Spleen (tissue), 11 donors: ENCODE measurements around the gene GAB2. TPM values are rescaled to one million over a fixed set of nuclear protein-coding genes. Genes with fewer than 3 reads are reported as not detected.

ENCODE experiments used
- DNase-seq: peaks from one replicate; pipeline ENCODE4 v3.0.0-alpha.2; 2020
- H3K27ac ChIP-seq, 8 donors: fragments of 200-600 bp; sonication (generic) in 7 of 8; 1 replicate in 4 of 8; 2 replicates in 4 of 8; pipeline versions ENCODE4 v1.5.0 to v1.8.0; 2016 to 2021; ENCODE audit warnings: inconsistent platforms in 4 of 8, mild to moderate bottlenecking in 4 of 8, moderate library complexity in 1 of 8
- H3K27me3 ChIP-seq, 7 donors: fragments of 200-600 bp; sonication (generic) in 6 of 7; replicated peaks in 1 of 7; 1 replicate in 4 of 7; 2 replicates in 3 of 7; pipeline versions ENCODE4 v1.5.0 to v1.8.0; 2016 to 2021; ENCODE audit warnings: inconsistent platforms in 3 of 7, mild to moderate bottlenecking in 1 of 7
- H3K36me3 ChIP-seq, 6 donors: fragments of 200-600 bp; sonication (generic) in 5 of 6; 1 replicate in 4 of 6; 2 replicates in 2 of 6; pipeline versions ENCODE4 v1.5.0 to v1.8.0; 2016 to 2021; ENCODE audit warnings: inconsistent platforms in 2 of 6
- H3K4me1 ChIP-seq, 6 donors: fragments of 200-600 bp; sonication (generic) in 5 of 6; 1 replicate in 3 of 6; 2 replicates in 3 of 6; pipeline versions ENCODE4 v1.5.0 to v1.8.0; 2016 to 2021; ENCODE audit warnings: inconsistent platforms in 3 of 6
- H3K4me3 ChIP-seq, 8 donors: fragments of 200-600 bp; sonication (generic) in 7 of 8; 1 replicate in 4 of 8; 2 replicates in 4 of 8; pipeline versions ENCODE4 v1.5.0 to v1.8.0; 2016 to 2021; ENCODE audit warnings: inconsistent platforms in 4 of 8, mild to moderate bottlenecking in 4 of 8, moderate library complexity in 2 of 8
- H3K9me3 ChIP-seq, 8 donors: fragments of 200-600 bp; sonication (generic) in 7 of 8; 1 replicate in 4 of 8; 2 replicates in 4 of 8; pipeline versions ENCODE4 v1.5.0 to v1.8.0; 2016 to 2021; ENCODE audit warnings: inconsistent platforms in 4 of 8
- CTCF ChIP-seq, 11 experiments: fragments of 200-600 bp in 7 of 11; fragments of 450-650 bp in 4 of 11; sonication (generic) in 4 of 11; IDR thresholded peaks in 8 of 11; conservative IDR thresholded peaks in 3 of 11; 1 replicate in 7 of 11; 2 replicates in 4 of 11; pipeline versions ENCODE4 v1.4.0 to v1.8.0; 2016 to 2021; ENCODE audit warnings: antibody characterized with exemption in 11 of 11, inconsistent platforms in 4 of 11, mild to moderate bottlenecking in 1 of 11
- POLR2A ChIP-seq, 3 donors: fragments of 450-650 bp; IDR thresholded peaks; one replicate each; pipeline ENCODE4 v1.5.1; 2017; ENCODE audit warnings: antibody characterized with exemption in 3 of 3, mild to moderate bottlenecking in 1 of 3
- POLR2AphosphoS5 ChIP-seq, 3 donors: sonication (generic); formaldehyde crosslinking; IDR thresholded peaks; one replicate each; pipeline ENCODE4 v1.5.1; 2017; ENCODE audit warnings: antibody characterized with exemption in 3 of 3
- WGBS, 5 donors: extraction: QIAGEN DNeasy Blood & Tissue Kit in 3 of 5; methylation state at CpG; one replicate each; pipeline versions ENCODE4 v1.1.5 to v1.1.7; 2013 to 2018; 5-methylcytosine and 5-hydroxymethylcytosine counted together
- intact Hi-C: fragments of 100-400 bp; cut with DNase I; formaldehyde crosslinking; loops from one replicate; pipeline ENCODE4 v1.15.0; 2023; ENCODE audit warnings: low total_unique reads
- polyA plus RNA-seq, 3 donors: library from polyadenylated mRNA; stranded (reverse); fragments of 200-250 nt; gene quantifications; one replicate each; pipeline ENCODE4 v1.2.1, GENCODE V29; 2013
- total RNA-seq, 7 donors: library from RNA; depleted of rRNA in 3 of 7; stranded (reverse); fragments of >200 nt in 3 of 7; fragmentation: NEBNext Ultra II Directional in 4 of 7; extraction: Animal tissue kit (Norgen Biotek cat#: 25700) in 4 of 7; gene quantifications; one replicate each; pipeline versions ENCODE4 v1.1.0 to v1.2.1, GENCODE V29; 2016 to 2021
- donor health status: healthy with polysubstance abuse.
- donor health status: DM: no; HTN: no; CAD: no; lungs with moderate emphysema.
- donor health status: DM: no; HTN: no; CAD: no.
- donor health status: Bipolar disorder and iron deficiency.
- donor health status: healthy.
- donor health status: DM: no; HTN: no; CAD: no.
- donor health status: DM: yes; HTN: yes; CAD: no.

GAB2 gene
- total and polyA plus RNA-seq, 10 donors = 2.3 to 57.7 (median 47.0) TPM

- WGBS, 5 donors = 90 to 96% (median 92%) methylated on average over 2 of the region's 2 CpGs
- DNase-seq = no peak
- H3K27me3 ChIP-seq = no peaks in the 10 kb centered on the region
- no peak overlapping the region for H3K27ac ChIP-seq
- H3K4me1 ChIP-seq = peaks cover 0 to 6% (median 0%) of the 10 kb centered on the region in 6 donors
- intact Hi-C loops = no loop called here
- no peak overlapping the region for H3K4me3 ChIP-seq
- no peak for TF ChIP-seq POLR2AphosphoS5 (IDR thresholded peaks at IDR 0.05)
- no peak for TF ChIP-seq CTCF (IDR thresholded peaks at IDR 0.05 in 8 of 11, conservative IDR thresholded peaks at IDR 0.05 in 3 of 11)
- TF ChIP-seq POLR2A (IDR thresholded peaks at IDR 0.05) = no peak
- H3K9me3 ChIP-seq = peaks cover 0 to 26% (median 18%) of the 10 kb centered on the region in 8 donors
- peaks cover 0 to 44% (median 0%) of the 10 kb centered on the region in 6 donors for H3K36me3 ChIP-seq
Measured at GRCh38 chr11:78270971-78271370, 146.6 kb downstream of the GAB2 start.

- intact Hi-C loops = no loop called here
- DNase-seq = no peak
- H3K9me3 ChIP-seq = peaks cover 0 to 26% (median 18%) of the 10 kb centered on the region in 8 donors
- H3K4me3 ChIP-seq = no peak overlapping the region
- 88 to 95% (median 91%) methylated on average over 7 of the region's 7 CpGs for WGBS, 5 donors
- no peaks in the 10 kb centered on the region for H3K27me3 ChIP-seq
- peaks cover 0 to 42% (median 0%) of the 10 kb centered on the region in 6 donors for H3K36me3 ChIP-seq
- TF ChIP-seq CTCF (IDR thresholded peaks at IDR 0.05 in 8 of 11, conservative IDR thresholded peaks at IDR 0.05 in 3 of 11) (no peak), POLR2A (IDR thresholded peaks at IDR 0.05) (no peak), POLR2AphosphoS5 (IDR thresholded peaks at IDR 0.05) (no peak)
- H3K4me1 ChIP-seq = peaks cover 0 to 6% (median 0%) of the 10 kb centered on the region in 6 donors
- H3K27ac ChIP-seq = peak overlapping the region in 3 of 8 donors; percentile 4 to 52 (median 39)
Measured at GRCh38 chr11:78269806-78270205, 147.8 kb downstream of the GAB2 start.

GRCh38 chr11:78268591-78269410 lies 148.8 kb downstream of the GAB2 start:
- peaks cover 0 to 32% (median 0%) of the 10 kb centered on the region in 6 donors for H3K36me3 ChIP-seq
- H3K4me1 ChIP-seq = peaks cover 0 to 6% (median 0%) of the 10 kb centered on the region in 6 donors
- H3K27ac ChIP-seq = peak overlapping the region in 6 of 8 donors; percentile 26 to 52 (median 43)
- WGBS, 5 donors = 80 to 91% (median 88%) methylated on average over 7 of the region's 7 CpGs
- H3K4me3 ChIP-seq = no peak overlapping the region
- peaks cover 0 to 21% (median 18%) of the 10 kb centered on the region in 8 donors for H3K9me3 ChIP-seq
- DNase-seq = no peak
- intact Hi-C loops = no loop called here
- TF ChIP-seq POLR2A (IDR thresholded peaks at IDR 0.05) = no peak
- no peak for TF ChIP-seq POLR2AphosphoS5 (IDR thresholded peaks at IDR 0.05)
- TF ChIP-seq CTCF (IDR thresholded peaks at IDR 0.05 in 8 of 11, conservative IDR thresholded peaks at IDR 0.05 in 3 of 11) = no peak
- H3K27me3 ChIP-seq = no peaks in the 10 kb centered on the region

GRCh38 chr11:78266451-78266850 lies 151.2 kb downstream of the GAB2 start:
- Histone ChIP-seq H3K9me3 (no peaks in the 10 kb centered on the region), H3K4me1 (peaks cover 0 to 9% (median under 1%) of the 10 kb centered on the region in 6 donors), H3K36me3 (peaks cover 0 to 11% (median 0%) of the 10 kb centered on the region in 6 donors), H3K27ac (peak overlapping the region in 2 of 8 donors; percentile 9 to 26), H3K27me3 (no peaks in the 10 kb centered on the region), H3K4me3 (no peak overlapping the region)
- WGBS, 5 donors = 60 to 72% (median 68%) methylated on average over 3 of the region's 3 CpGs
- DNase-seq = no peak
- intact Hi-C loops = no loop called here
- TF ChIP-seq POLR2AphosphoS5 (IDR thresholded peaks at IDR 0.05) (no peak), CTCF (IDR thresholded peaks at IDR 0.05 in 8 of 11, conservative IDR thresholded peaks at IDR 0.05 in 3 of 11) (no peak), POLR2A (IDR thresholded peaks at IDR 0.05) (no peak)
